Activated CD8-positive, alpha-beta T cell treated with anti-CD3 and anti-CD28 coated beads for 36 hours (primary cell): Measurements from ENCODE around the gene SCFD1. TPM values are rescaled to one million over a fixed set of nuclear protein-coding genes. Genes with fewer than 3 reads are reported as not detected.
A peak's percentile ranks its signal among the peaks of the same experiment; 100 is the strongest.

Experiments used
- ATAC-seq: fragments of 200-7000 bp; cut with Tn5 transposase; one replicate; pipeline ENCODE4 v1.10.0; 2021; ENCODE audit warnings: mild to moderate bottlenecking, moderate library complexity
- CTCF ChIA-PET: fragments of 350-600 bp; sonication (Branson Sonifier 250); formaldehyde crosslinking; loops from one replicate; lab custom pipeline; 2021; ENCODE audit warnings: antibody characterized with exemption; lab: Charles Lee
- POLR2A ChIA-PET: fragments of 350-600 bp; sonication (Branson Sonifier 250); formaldehyde crosslinking; loops from one replicate; lab custom pipeline; 2021; ENCODE audit warnings: antibody characterized with exemption; lab: Charles Lee
- DNase-seq: peaks from one replicate; pipeline ENCODE4 v3.0.0-alpha.2; 2020
- H3K27ac Mint-ChIP-seq: one replicate; pipeline ENCODE4 v1.8.0; 2021; ENCODE audit warnings: mild to moderate bottlenecking, mixed read lengths
- H3K27me3 Mint-ChIP-seq: one replicate; pipeline ENCODE4 v1.8.0; 2021; ENCODE audit warnings: mixed read lengths
- H3K36me3 Mint-ChIP-seq: one replicate; pipeline ENCODE4 v1.8.0; 2021; ENCODE audit warnings: low read depth, mixed read lengths
- H3K4me1 Mint-ChIP-seq: one replicate; pipeline ENCODE4 v1.8.0; 2021; ENCODE audit warnings: low read depth, mixed read lengths
- H3K4me3 Mint-ChIP-seq: one replicate; pipeline ENCODE4 v1.8.0; 2021; ENCODE audit warnings: mild to moderate bottlenecking, moderate library complexity, mixed read lengths
- H3K9me3 Mint-ChIP-seq: one replicate; pipeline ENCODE4 v1.8.0; 2021; ENCODE audit warnings: mixed read lengths
- intact Hi-C: fragments of 100-400 bp; cut with micrococcal nuclease; formaldehyde crosslinking; loops from one replicate; pipeline ENCODE4 v1.10.0; 2022
- total RNA-seq, 2 experiments: library from RNA; stranded (reverse); gene quantifications; one replicate each; pipeline ENCODE4 v1.2.3, GENCODE V29; 2021
- TF ChIP-seq, protein P1 (sequence below): fragments of 200-600 bp; IDR thresholded peaks from one replicate; pipeline ENCODE4 v1.8.0; 2022; ENCODE audit warnings: antibody characterized with exemption, mild to moderate bottlenecking

SCFD1 gene
- total RNA-seq, 2 experiments from 2014 or later, result 61.6 to 67.2 TPM

DNA sequence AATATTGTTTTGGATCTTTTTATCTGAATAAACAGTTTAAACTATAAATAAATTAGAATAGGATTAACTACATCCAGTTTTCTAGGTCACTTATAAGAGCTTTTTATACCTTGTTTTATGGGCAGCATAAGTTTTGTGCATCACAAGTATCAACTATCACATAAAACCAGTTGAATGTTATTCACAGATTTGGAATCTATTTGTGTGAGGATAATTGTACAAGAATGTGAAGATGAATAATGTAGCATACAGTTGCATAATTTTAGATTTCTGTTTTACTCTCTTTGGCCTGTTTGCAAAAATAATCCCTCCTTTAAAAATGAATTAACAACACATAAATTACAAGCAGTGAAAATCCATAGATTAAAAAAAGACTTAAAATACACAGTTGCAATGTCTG is 88.8 kb downstream of the SCFD1 start:
- Mint-ChIP-seq H3K4me3 (no peak overlapping the region), H3K27ac (no peak overlapping the region), H3K4me1 (no peaks in the 10 kb centered on the region), H3K27me3 (no peaks in the 10 kb centered on the region), H3K9me3 (no peaks in the 10 kb centered on the region), H3K36me3 (peaks cover 11% of the 10 kb centered on the region)
- no peak for ATAC-seq
- TF ChIP-seq, protein P1, sequence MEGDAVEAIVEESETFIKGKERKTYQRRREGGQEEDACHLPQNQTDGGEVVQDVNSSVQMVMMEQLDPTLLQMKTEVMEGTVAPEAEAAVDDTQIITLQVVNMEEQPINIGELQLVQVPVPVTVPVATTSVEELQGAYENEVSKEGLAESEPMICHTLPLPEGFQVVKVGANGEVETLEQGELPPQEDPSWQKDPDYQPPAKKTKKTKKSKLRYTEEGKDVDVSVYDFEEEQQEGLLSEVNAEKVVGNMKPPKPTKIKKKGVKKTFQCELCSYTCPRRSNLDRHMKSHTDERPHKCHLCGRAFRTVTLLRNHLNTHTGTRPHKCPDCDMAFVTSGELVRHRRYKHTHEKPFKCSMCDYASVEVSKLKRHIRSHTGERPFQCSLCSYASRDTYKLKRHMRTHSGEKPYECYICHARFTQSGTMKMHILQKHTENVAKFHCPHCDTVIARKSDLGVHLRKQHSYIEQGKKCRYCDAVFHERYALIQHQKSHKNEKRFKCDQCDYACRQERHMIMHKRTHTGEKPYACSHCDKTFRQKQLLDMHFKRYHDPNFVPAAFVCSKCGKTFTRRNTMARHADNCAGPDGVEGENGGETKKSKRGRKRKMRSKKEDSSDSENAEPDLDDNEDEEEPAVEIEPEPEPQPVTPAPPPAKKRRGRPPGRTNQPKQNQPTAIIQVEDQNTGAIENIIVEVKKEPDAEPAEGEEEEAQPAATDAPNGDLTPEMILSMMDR, result no peak
- intact Hi-C loops, result no loop called here
- DNase-seq, result no peak
- CTCF ChIA-PET, result no interaction called here
- POLR2A ChIA-PET, result no interaction called here

DNA sequence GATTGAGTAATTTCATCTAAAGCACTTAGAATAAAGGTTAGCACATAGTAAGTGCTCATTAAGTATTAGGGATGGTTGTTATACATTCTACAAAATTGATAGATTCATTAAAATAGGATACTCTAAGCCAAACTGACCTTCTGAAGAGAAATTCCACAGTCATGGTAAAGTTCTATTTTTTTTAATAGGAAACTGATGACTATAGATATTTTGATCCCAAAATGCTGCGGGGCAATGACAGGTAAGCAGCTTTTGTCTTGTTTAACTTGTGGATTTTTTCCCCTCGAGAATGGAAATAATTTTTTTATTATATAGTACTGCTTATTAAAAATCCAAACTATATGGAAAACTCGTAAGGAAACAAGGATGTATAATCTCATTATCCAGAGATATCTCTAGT is 97.0 kb downstream of the SCFD1 start:
- peaks cover 3% of the 10 kb centered on the region for H3K9me3 Mint-ChIP-seq
- H3K36me3 Mint-ChIP-seq, result peaks cover 18% of the 10 kb centered on the region
- TF ChIP-seq, protein P1, result no peak
- no peaks in the 10 kb centered on the region for H3K27me3 Mint-ChIP-seq
- CTCF ChIA-PET, result no interaction called here
- intact Hi-C loops, result no loop called here
- ATAC-seq (no peak), DNase-seq (no peak)
- H3K4me3 Mint-ChIP-seq, result no peak overlapping the region
- POLR2A ChIA-PET, result no interaction called here
- H3K4me1 Mint-ChIP-seq, result no peaks in the 10 kb centered on the region
- H3K27ac Mint-ChIP-seq, result no peak overlapping the region

DNA sequence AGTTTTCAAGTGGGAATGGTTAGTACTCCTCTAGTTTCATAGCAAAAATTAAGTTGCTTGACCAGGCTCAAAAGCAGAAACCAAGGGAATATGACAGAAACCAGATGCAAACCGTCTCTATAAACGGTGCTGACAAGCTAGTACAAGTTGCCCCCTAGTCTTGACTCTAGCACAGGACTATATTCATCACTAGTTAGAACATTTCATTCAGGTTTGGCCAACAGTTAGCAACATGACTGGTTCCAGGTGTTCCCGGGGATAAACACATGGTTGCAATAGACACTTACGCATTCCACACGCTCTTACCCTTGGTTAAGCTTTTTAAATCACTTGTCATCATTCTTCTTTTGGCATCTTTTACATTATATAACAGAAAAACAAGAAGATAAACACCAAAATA is 103.6 kb downstream of the SCFD1 start:
- peak overlapping the region; percentile 35 for H3K27ac Mint-ChIP-seq
- DNase-seq (no peak), ATAC-seq (no peak)
- peaks cover 9% of the 10 kb centered on the region for H3K9me3 Mint-ChIP-seq
- intact Hi-C loops, result no loop called here
- ChIA-PET CTCF (no interaction called here), POLR2A (no interaction called here)
- no peak overlapping the region for H3K4me3 Mint-ChIP-seq
- H3K27me3 Mint-ChIP-seq, result no peaks in the 10 kb centered on the region
- TF ChIP-seq, protein P1, result no peak
- peaks cover 71% of the 10 kb centered on the region for H3K36me3 Mint-ChIP-seq
- H3K4me1 Mint-ChIP-seq, result peaks cover 10% of the 10 kb centered on the region

DNA sequence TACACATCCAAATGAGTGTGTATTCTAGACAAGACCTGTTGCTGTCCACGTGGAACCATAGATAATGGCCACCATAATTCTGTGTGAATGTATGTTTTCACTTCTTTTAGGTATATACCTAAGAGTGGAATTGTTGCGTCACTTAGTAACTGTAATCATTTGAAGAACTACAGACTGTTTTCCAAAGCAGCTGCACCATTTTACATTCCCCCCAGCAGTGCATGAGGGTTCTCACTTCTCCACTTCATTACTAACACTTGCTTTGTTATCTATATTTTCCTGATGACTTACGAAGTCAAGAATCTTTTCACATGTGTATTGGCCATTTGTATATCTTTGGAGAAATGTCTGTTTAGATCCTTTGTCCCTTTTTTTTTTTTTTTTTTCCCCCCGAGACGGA is 106.4 kb downstream of the SCFD1 start:
- Mint-ChIP-seq H3K9me3 (peaks cover 7% of the 10 kb centered on the region), H3K27ac (no peak overlapping the region), H3K4me1 (peaks cover 10% of the 10 kb centered on the region), H3K36me3 (peaks cover 71% of the 10 kb centered on the region), H3K27me3 (no peaks in the 10 kb centered on the region), H3K4me3 (no peak overlapping the region)
- ChIA-PET POLR2A (no interaction called here), CTCF (no interaction called here)
- DNase-seq (no peak), ATAC-seq (no peak)
- TF ChIP-seq, protein P1, result no peak
- intact Hi-C loops, result no loop called here

DNA sequence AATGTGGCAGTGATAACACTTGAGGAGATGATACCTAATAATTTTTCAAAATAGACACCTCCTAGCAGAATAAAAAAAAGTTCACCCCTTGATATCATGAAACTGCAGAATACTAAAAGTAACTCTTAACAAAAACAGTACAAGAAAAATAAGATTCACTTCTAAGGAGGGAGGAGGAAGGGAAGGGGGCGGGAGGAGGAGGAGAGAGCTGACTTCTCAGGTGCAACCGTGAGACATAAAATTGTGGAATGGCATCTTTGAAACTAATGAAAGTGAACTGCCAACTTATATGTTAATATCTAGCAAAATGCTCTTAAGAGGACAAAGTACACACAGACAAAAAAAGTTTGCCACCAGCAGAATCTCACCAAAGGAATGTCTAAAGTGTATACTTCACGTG is 115.8 kb downstream of the SCFD1 start:
- peaks cover 9% of the 10 kb centered on the region for H3K36me3 Mint-ChIP-seq
- CTCF ChIA-PET, result no interaction called here
- H3K9me3 Mint-ChIP-seq, result no peaks in the 10 kb centered on the region

More for the DNA sequence above, 115.8 kb downstream of the SCFD1 start:
- POLR2A ChIA-PET, result no interaction called here
- ATAC-seq, result no peak
- H3K27me3 Mint-ChIP-seq, result no peaks in the 10 kb centered on the region
- no peak overlapping the region for H3K27ac Mint-ChIP-seq
- DNase-seq, result no peak
- intact Hi-C loops, result no loop called here
- TF ChIP-seq, protein P1, result no peak
- no peak overlapping the region for H3K4me3 Mint-ChIP-seq
- H3K4me1 Mint-ChIP-seq, result no peaks in the 10 kb centered on the region
